HT1080 (cell line): Measurements from ENCODE around the gene CNTNAP2. TPM values are rescaled to one million over a fixed set of nuclear protein-coding genes. Genes with fewer than 3 reads are reported as not detected.
A peak's percentile ranks its signal among the peaks of the same experiment; 100 is the strongest.

ENCODE experiments used
- DNase-seq: peaks from one replicate; pipeline ENCODE4 v3.0.0-alpha.2; 2015; ENCODE audit warnings: low read depth
- total RNA-seq: library from RNA; depleted of rRNA; stranded (reverse); fragments of >200 nt; shearing (Covaris generic); gene quantifications from 2 replicates; pipeline ENCODE4 v1.2.3, GENCODE V29; 2014

CNTNAP2 gene
- total RNA-seq, 1 experiment from 2014 or later, result not detected

- no peak for DNase-seq
Measured at GRCh38 chr7:148230296-148230695, 2113.7 kb downstream of the CNTNAP2 start.

GRCh38 chr7:148230883-148231282 lies 2114.3 kb downstream of the CNTNAP2 start:
- DNase-seq, result no peak

GRCh38 chr7:148232784-148233183 lies 2116.2 kb downstream of the CNTNAP2 start:
- no peak for DNase-seq

- no peak for DNase-seq
Measured at GRCh38 chr7:148234715-148235114, 2118.1 kb downstream of the CNTNAP2 start.

GRCh38 chr7:148238761-148239325 lies 2122.2 kb downstream of the CNTNAP2 start:
- DNase-seq, result no peak

DNA sequence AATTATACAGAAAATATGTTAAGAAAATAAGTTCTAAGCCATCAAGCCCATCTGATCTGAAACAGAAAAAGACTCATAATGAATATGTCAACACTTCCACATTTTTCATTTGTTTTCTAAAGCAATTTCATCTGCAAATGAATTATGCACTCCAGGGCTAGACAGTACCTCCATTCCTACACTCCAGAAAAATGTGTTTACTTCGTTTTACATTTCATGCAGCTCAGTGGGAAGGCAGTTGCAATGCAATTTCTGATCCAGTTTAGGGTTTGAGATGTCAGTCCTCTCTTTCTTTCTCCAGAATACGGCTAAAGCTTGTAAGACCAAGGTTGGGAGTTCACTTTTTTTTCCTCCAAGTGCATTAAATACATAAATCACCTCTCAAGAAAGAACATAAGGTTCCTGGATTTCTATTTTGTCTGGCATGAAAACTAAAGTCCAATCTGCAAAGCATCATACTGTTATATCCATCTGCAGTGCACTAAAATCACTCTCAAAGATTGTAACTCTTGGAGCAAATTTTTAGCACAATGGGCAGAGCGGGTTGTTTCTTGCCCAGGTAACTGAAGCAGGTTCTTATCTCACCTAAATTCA lies 2125.2 kb downstream of the CNTNAP2 start:
- no peak for DNase-seq

- peak; percentile 58 for DNase-seq
Measured at GRCh38 chr7:148242294-148242821, 2125.8 kb downstream of the CNTNAP2 start.

DNA sequence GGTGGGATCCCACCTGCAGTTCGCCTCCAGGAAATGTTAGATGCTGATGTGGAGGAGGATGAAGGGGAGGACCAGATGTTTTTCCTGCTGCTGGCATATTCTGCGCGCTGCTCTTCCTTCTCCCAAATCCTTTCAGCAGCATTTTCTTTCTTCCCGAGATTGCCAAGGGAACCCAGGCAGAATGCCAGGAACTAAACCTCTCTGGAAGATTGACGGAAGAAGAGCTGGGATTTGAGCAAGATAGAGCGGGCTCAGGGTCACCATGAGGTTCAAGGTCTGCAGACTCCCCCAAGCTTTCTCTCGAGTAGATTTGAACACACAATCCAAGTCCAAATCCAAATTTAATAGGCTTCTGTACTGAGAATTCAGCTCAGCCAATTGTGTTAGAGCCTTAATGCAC lies 2128.8 kb downstream of the CNTNAP2 start:
- no peak for DNase-seq

DNA sequence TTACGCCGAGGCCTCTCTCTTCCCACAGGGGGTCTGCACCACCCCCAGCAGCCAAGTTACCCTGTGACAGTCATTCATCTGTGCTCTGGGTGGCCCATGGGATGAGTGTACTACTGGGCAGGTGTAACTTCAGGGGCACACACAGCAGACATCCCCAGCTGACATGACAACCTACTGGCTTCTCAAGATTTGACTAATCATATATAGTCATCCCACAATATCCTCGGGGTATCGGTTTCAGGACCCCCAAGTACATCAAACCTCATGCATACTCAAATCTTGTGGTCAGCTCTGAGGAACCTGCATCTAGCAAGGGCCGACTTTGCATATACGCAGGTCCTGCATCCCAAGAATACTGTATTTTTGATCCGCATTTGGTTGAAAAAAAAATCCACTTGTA lies 2137.0 kb downstream of the CNTNAP2 start:
- DNase-seq, result no peak

DNA sequence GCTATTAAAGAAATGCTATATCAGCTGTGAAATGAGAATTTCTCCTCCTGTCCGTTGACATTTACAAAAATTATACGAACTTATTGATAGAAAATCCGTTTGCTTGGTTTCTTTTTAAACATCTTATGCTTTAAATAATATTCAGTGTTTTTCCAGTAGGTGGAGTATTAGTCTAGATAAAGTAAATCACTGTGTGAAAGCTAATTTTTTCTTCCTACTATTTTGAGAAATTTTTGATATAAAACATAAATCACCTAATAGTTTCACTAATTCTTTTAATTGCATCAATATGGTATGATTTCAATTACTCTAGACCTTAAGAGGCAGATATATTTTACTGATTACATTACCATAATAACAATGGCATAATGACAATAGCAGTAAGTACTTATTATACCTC lies 2138.7 kb downstream of the CNTNAP2 start:
- no peak for DNase-seq

DNA sequence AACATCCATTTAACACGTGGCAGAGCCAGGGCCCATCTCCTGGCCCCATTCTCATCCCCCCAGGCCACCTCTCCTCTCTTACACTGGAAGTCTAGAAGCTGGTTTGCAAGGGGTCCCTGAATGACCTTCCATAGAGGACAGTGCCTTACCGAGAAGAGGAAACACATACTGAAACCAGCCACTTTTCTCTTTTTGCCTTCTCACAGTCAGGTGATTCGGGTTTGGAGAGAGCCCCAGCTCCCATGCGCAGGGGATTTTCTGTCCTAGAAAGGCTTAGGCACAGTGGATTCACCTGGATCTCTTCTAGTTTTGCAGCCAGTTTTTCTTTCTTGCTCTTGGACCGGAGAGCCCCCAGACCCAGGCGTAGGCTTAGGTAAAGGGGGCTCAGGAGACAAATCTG lies 2139.8 kb downstream of the CNTNAP2 start:
- DNase-seq, result no peak

- DNase-seq, result no peak
Measured at GRCh38 chr7:148260599-148260998, 2144.0 kb downstream of the CNTNAP2 start.

GRCh38 chr7:148261523-148261922 lies 2144.9 kb downstream of the CNTNAP2 start:
- no peak for DNase-seq

DNA sequence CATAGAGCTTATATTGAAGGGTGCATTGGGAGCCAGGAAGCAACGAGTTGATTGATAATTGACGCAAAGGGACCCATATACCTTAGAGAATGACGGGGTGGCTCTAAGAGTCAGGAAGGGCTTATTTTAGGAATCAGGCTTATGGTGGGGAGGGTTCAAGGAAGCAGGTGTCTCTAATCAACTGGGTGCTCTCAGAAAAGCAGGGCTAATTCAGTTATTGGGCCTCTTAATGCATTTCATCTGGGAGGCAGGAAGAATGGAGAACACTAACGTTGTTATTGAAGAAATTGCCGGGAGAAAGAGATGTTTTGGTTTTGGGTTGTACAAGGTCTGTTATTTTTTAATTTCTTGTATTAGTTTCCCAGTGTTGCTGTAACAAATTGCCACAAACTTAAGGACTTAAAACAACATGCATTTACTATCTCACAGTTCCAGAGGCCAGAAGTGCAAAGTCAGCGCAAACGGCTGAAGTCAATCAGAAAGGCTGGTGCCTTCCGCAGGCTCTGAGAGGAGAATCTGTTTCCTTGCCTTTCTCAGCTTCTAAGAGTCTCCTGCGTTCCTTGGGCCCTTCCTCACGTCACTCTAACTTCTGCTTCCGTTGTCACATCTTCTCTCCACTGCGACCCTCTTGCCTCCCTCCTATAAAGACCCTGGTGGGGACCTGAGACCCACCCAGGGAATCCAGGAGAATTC lies 2145.5 kb downstream of the CNTNAP2 start:
- no peak for DNase-seq

DNA sequence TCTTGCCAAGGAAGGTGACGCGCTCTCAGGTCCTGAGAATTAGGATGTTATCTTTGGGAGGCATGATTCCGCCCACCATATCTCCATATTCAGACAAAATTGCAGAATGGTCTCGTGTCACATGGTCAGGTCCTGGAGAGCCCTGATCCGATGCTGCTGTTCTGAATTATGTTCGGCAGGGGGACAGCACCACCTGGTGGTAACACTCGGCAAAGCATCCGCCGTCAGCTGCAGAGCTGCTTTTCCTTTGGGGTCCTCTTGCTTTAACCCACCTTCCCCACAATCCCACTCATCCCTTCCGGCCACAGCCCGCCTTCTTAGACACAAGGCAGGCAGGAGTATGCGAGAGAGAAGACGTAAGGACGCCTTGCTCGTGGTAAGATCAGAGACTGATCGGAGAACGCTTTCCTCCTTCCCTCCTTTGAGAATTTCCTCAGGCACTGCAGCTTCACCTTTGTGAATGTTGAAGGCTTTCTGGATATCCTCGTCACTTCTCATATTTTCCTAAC lies 2146.2 kb downstream of the CNTNAP2 start:
- peak; percentile 46 for DNase-seq

DNA sequence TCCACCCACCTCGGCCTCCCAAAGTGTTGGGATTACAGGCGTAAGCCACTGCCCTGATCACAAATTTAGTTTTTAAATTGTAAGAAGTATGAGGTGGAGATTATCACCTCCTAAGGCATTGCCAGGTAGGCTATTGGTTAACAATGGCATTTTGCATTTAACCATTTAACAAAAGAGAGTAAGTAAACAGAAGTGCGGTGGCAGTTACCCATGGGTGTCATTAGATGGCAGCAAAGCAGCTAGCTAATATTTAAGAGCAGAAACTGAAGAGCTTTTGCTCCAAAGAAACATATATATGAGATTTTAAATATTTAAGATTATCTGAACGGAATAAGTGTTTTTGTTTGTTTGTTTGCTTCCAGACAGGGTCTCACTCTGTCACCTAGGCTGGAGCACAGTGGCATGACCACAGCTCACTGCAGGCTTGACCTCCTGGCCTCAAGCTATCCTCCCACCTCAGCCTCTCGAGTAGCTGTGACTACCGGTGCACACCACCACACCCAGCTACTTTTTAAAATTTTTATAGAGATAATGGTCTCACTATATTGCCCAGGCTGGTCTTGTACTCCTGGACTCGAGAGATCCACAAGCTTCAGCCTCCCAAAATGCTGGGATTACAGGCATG lies 2148.4 kb downstream of the CNTNAP2 start:
- no peak for DNase-seq

DNA sequence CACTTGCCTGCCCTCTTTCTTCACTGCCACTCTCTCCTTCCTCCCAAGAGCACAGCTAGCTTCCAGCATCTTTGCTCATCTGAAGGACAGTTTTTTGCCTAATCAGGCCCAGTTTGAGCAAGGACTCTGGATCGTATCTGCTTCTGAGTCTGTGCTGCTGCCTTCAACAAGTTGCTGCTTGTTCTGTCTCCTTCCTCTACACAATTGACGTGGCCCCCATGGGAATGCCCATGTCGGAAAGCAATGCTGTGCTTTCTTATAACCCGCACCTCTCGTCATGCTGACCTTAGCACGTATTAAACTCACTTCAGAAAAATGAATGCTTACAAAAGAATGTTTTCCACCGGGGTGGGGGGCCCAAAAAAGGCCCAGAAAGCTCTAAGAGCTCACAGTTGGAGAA lies 2149.3 kb downstream of the CNTNAP2 start:
- DNase-seq, result no peak

GRCh38 chr7:148266795-148267194 lies 2150.2 kb downstream of the CNTNAP2 start:
- DNase-seq, result no peak

GRCh38 chr7:148270576-148270975 lies 2154.0 kb downstream of the CNTNAP2 start:
- no peak for DNase-seq

- no peak for DNase-seq
Measured at GRCh38 chr7:148274118-148274517, 2157.5 kb downstream of the CNTNAP2 start.

GRCh38 chr7:148275359-148275890 lies 2158.8 kb downstream of the CNTNAP2 start:
- no peak for DNase-seq
